Osteoblast (primary cell): ENCODE results near the gene GNGT2. TPM values are rescaled to one million over a fixed set of nuclear protein-coding genes. Genes with fewer than 3 reads are reported as not detected.

Experiments
- DNase-seq: peaks from one replicate; pipeline ENCODE4 v3.0.0; 2011; ENCODE audit warnings: low spot score, mixed read lengths; ENCODE audit not compliant: insufficient read length; ENCODE audit errors: missing footprints
- H2AFZ ChIP-seq: 2 replicates; pipeline ENCODE4 v1.6.0; 2011; ENCODE audit warnings: mild to moderate bottlenecking, low read length
- H3K27ac ChIP-seq: 2 replicates; pipeline ENCODE4 v1.5.1; 2011; ENCODE audit warnings: mild to moderate bottlenecking, low read depth, low read length, moderate library complexity
- H3K27me3 ChIP-seq: 2 replicates; pipeline ENCODE4 v1.6.0; 2012; ENCODE audit warnings: mild to moderate bottlenecking, control low read depth, inconsistent platforms, low read length, moderate library complexity; ENCODE audit not compliant: insufficient read depth
- H3K36me3 ChIP-seq: 2 replicates; pipeline ENCODE4 v1.5.1; 2011; ENCODE audit warnings: mild to moderate bottlenecking, low read length, control low read depth, moderate library complexity; ENCODE audit not compliant: insufficient read depth
- H3K4me1 ChIP-seq: 2 replicates; pipeline ENCODE4 v1.5.1; 2011; ENCODE audit warnings: mild to moderate bottlenecking, low read length, control low read depth, moderate library complexity; ENCODE audit not compliant: insufficient read depth
- H3K4me2 ChIP-seq: 2 replicates; pipeline ENCODE4 v1.6.0; 2011; ENCODE audit warnings: mild to moderate bottlenecking, low read length; ENCODE audit not compliant: insufficient read depth
- H3K4me3 ChIP-seq: fragments of 200-600 bp; sonication (generic); 3 replicates; pipeline ENCODE4 v1.5.1; 2012; ENCODE audit warnings: mild to moderate bottlenecking, low read length, inconsistent platforms; ENCODE audit not compliant: insufficient read depth
- H3K79me2 ChIP-seq: 2 replicates; pipeline ENCODE4 v1.6.0; 2012; ENCODE audit warnings: mild to moderate bottlenecking, low read length, control low read depth, inconsistent platforms; ENCODE audit not compliant: insufficient read depth
- H3K9me3 ChIP-seq: 2 replicates; pipeline ENCODE4 v1.5.1; 2011; ENCODE audit warnings: low read depth, low read length, control low read depth
- H4K20me1 ChIP-seq: 2 replicates; pipeline ENCODE4 v1.6.0; 2012; ENCODE audit warnings: mild to moderate bottlenecking, low read length, control low read depth; ENCODE audit not compliant: insufficient read depth
- CTCF ChIP-seq: IDR thresholded peaks from 2 replicates; pipeline ENCODE4 v1.5.1; 2011; ENCODE audit warnings: mild to moderate bottlenecking, low read depth, low read length, moderate library complexity; ENCODE audit errors: extremely low read depth
- total RNA-seq: library from RNA; depleted of rRNA; stranded (reverse); fragments of >200 nt; gene quantifications from 2 replicates; pipeline ENCODE4 v1.2.3, GENCODE V29; 2012

Gene GNGT2
- total RNA-seq, 1 donor, result not detected

- Histone ChIP-seq H3K27ac (no peak overlapping the region), H3K79me2 (no peaks in the 10 kb centered on the region), H3K27me3 (peaks cover 7% of the 10 kb centered on the region), H3K4me1 (peaks cover 7% of the 10 kb centered on the region), H2AFZ (no peak overlapping the region), H4K20me1 (no peaks in the 10 kb centered on the region), H3K4me2 (no peak overlapping the region), H3K9me3 (no peaks in the 10 kb centered on the region), H3K4me3 (no peak overlapping the region), H3K36me3 (no peaks in the 10 kb centered on the region)
- peak; percentile 53 for DNase-seq
- TF ChIP-seq CTCF, result no peak
Measured at GRCh38 chr17:49213847-49214246, 3.5 kb upstream of the GNGT2 start.

DNA sequence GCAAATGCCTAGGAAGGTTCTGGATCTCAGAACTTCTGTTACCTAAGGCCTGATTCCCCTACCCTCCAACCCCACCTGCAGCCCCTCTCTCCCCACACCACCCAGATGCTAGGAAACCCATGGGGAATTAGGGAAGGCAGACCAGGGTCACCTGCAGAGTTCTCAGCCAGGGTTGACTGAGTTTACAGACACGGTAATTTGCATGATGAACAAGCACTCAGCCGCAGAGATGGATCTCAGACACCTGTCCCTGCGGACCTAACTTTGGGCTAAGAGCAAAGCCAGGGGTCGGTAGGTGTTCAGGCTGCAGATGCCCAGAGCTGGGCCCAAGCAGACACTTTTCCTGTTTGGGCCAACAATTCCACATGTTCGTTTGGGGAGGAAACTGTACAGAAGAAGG, 3.0 kb upstream of the GNGT2 start:
- Histone ChIP-seq H3K4me1 (peaks cover 7% of the 10 kb centered on the region), H3K4me3 (no peak overlapping the region), H3K4me2 (no peak overlapping the region)

GRCh38 chr17:49209061-49209571, 1.3 kb downstream of the GNGT2 start:
- Histone ChIP-seq H3K36me3 (no peaks in the 10 kb centered on the region), H3K79me2 (no peaks in the 10 kb centered on the region), H2AFZ (no peak overlapping the region), H3K4me1 (peaks cover 10% of the 10 kb centered on the region), H3K27ac (no peak overlapping the region), H3K4me2 (no peak overlapping the region), H4K20me1 (no peaks in the 10 kb centered on the region), H3K4me3 (no peak overlapping the region), H3K27me3 (peaks cover 18% of the 10 kb centered on the region), H3K9me3 (no peaks in the 10 kb centered on the region)
- peak; percentile 67 for DNase-seq
- TF ChIP-seq CTCF, result no peak

More for the DNA sequence above, 3.0 kb upstream of the GNGT2 start:
- no peak overlapping the region for H3K27ac ChIP-seq
- peak; percentile 25 for DNase-seq
- no peaks in the 10 kb centered on the region for H3K79me2 ChIP-seq
- TF ChIP-seq CTCF, result no peak
- no peaks in the 10 kb centered on the region for H3K9me3 ChIP-seq
- H3K36me3 ChIP-seq, result no peaks in the 10 kb centered on the region
- H2AFZ ChIP-seq, result no peak overlapping the region
- no peaks in the 10 kb centered on the region for H4K20me1 ChIP-seq
- H3K27me3 ChIP-seq, result peaks cover 8% of the 10 kb centered on the region

GRCh38 chr17:49204516-49204915, 5.9 kb downstream of the GNGT2 start:
- H3K27ac ChIP-seq, result no peak overlapping the region
- peaks cover 11% of the 10 kb centered on the region for H3K4me1 ChIP-seq
- H2AFZ ChIP-seq, result no peak overlapping the region
- no peaks in the 10 kb centered on the region for H4K20me1 ChIP-seq
- no peak for TF ChIP-seq CTCF
- H3K4me2 ChIP-seq, result peak overlapping the region; percentile 20
- peaks cover 12% of the 10 kb centered on the region for H3K27me3 ChIP-seq
- peak; percentile 91 for DNase-seq
- H3K9me3 ChIP-seq, result no peaks in the 10 kb centered on the region
- no peaks in the 10 kb centered on the region for H3K79me2 ChIP-seq
- H3K4me3 ChIP-seq, result no peak overlapping the region
- no peaks in the 10 kb centered on the region for H3K36me3 ChIP-seq
